PC-9 (cell line): Measurements from ENCODE around the gene SRC.

ENCODE experiments used
- CTCF ChIP-seq: fragments of 200-600 bp; sonication (generic); conservative IDR thresholded peaks from 2 replicates; pipeline ENCODE4 v1.6.1; 2017; ENCODE audit warnings: mixed run types, antibody characterized with exemption, mild to moderate bottlenecking, moderate library complexity
- EZH2 ChIP-seq: fragments of 200-600 bp; sonication (generic); IDR thresholded peaks from 2 replicates; pipeline ENCODE4 v1.8.0; 2017; ENCODE audit warnings: antibody characterized with exemption, low read depth

- TF ChIP-seq CTCF: no peak
- TF ChIP-seq EZH2: no peak
Observed at GRCh38 chr20:37407573-37408002, 61.6 kb downstream of the SRC start.
